Stimulated activated naive CD8-positive, alpha-beta T cell treated with anti-CD3 and anti-CD28 coated beads, Interleukin-15, amount 100 ng/mL, for 72 hours (primary cell): ENCODE data around the gene PHPT1.
"Not testable (repeated sequence)": the region's sequence is repeated elsewhere in the genome, so short reads cannot be mapped to it uniquely, and the experiment has no call there.

Experiments
- ATAC-seq: fragments of 150-1000 bp; cut with Tn5 transposase; 2 replicates; pipeline ENCODE4 v1.10.0; 2021; ENCODE audit warnings: mild to moderate bottlenecking, moderate library complexity
- DNase-seq, 2 donors: peaks; one replicate each; pipeline ENCODE4 v3.0.0; 2021 to 2022
- H3K27ac Mint-ChIP-seq, 2 donors: one replicate each; pipeline ENCODE4 v1.8.0; 2022; ENCODE audit warnings: mild to moderate bottlenecking in 2 of 2, mixed read lengths in 2 of 2, moderate library complexity in 2 of 2
- H3K27me3 Mint-ChIP-seq: one replicate; pipeline ENCODE4 v1.8.0; 2022; ENCODE audit warnings: mixed read lengths
- H3K4me1 Mint-ChIP-seq: one replicate; pipeline ENCODE4 v1.8.0; 2022; ENCODE audit warnings: mild to moderate bottlenecking, mixed read lengths
- H3K4me3 Mint-ChIP-seq, 2 donors: one replicate each; pipeline ENCODE4 v1.8.0; 2022; ENCODE audit warnings: mild to moderate bottlenecking in 2 of 2, mixed read lengths in 2 of 2, moderate library complexity in 1 of 2
- H3K9me3 Mint-ChIP-seq, 2 donors: one replicate each; pipeline ENCODE4 v1.8.0; 2022; ENCODE audit warnings: mixed read lengths in 2 of 2

PHPT1 gene

GRCh38 chr9:136840140-136840876, 8.9 kb upstream of the PHPT1 start:
- Mint-ChIP-seq H3K4me3 (no peak overlapping the region), H3K9me3 (no peaks in the 10 kb centered on the region), H3K4me1 (peaks cover 32% of the 10 kb centered on the region), H3K27me3 (peaks cover 14% of the 10 kb centered on the region), H3K27ac (no peak overlapping the region)
- ATAC-seq, result no peak
- DNase-seq, result no peak

GRCh38 chr9:136840877-136841645, 8.1 kb upstream of the PHPT1 start:
- DNase-seq, result no peak
- H3K4me1 Mint-ChIP-seq, result peaks cover 33% of the 10 kb centered on the region
- no peak for ATAC-seq
- no peak overlapping the region for H3K4me3 Mint-ChIP-seq
- H3K9me3 Mint-ChIP-seq, result no peaks in the 10 kb centered on the region
- H3K27ac Mint-ChIP-seq, result peak overlapping the region in 1 of 2 donors; percentile 87
- H3K27me3 Mint-ChIP-seq, result peaks cover 21% of the 10 kb centered on the region

- peaks cover 29% of the 10 kb centered on the region for H3K27me3 Mint-ChIP-seq
- DNase-seq, ATAC-seq, H3K9me3 Mint-ChIP-seq: not testable (repeated sequence)
- H3K4me1 Mint-ChIP-seq, result peaks cover 38% of the 10 kb centered on the region
- peak overlapping the region in 1 of 2 donors; percentile 87 for H3K27ac Mint-ChIP-seq
- H3K4me3 Mint-ChIP-seq, result peak overlapping the region; percentile 85 to 92
Observed at GRCh38 chr9:136841646-136842379, 7.4 kb upstream of the PHPT1 start.

GRCh38 chr9:136842380-136842948, 6.7 kb upstream of the PHPT1 start, which contains the start of gene AJM1:
AJM1 (plus strand) TSS chr9:136842478; CDS start chr9:136844415, 1,937 bp downstream.
- H3K4me1 Mint-ChIP-seq, result peaks cover 43% of the 10 kb centered on the region
- not testable (repeated sequence) for H3K9me3 Mint-ChIP-seq
- ATAC-seq (peak; percentile 88), DNase-seq (peak; percentile 86)
- H3K4me3 Mint-ChIP-seq, result peak within 1 kb of the TSS; percentile 85 to 92
- peaks cover 35% of the 10 kb centered on the region for H3K27me3 Mint-ChIP-seq
- peak within 1 kb of the TSS in 1 of 2 donors; percentile 87 for H3K27ac Mint-ChIP-seq

GRCh38 chr9:136843159-136843800, 5.9 kb upstream of the PHPT1 start:
- Mint-ChIP-seq H3K4me1 (peaks cover 50% of the 10 kb centered on the region), H3K27me3 (peaks cover 43% of the 10 kb centered on the region)
- H3K27ac Mint-ChIP-seq, result not testable (repeated sequence)

GRCh38 chr9:136843801-136844740, 5.1 kb upstream of the PHPT1 start:
- not testable (repeated sequence) for H3K9me3 Mint-ChIP-seq
- peak; percentile 2 for ATAC-seq
- peak; percentile 70 to 75 for DNase-seq
- peaks cover 43% of the 10 kb centered on the region for H3K27me3 Mint-ChIP-seq
- peaks cover 50% of the 10 kb centered on the region for H3K4me1 Mint-ChIP-seq
- H3K27ac Mint-ChIP-seq, result peak overlapping the region in 1 of 2 donors; percentile 88
- peak overlapping the region; percentile 64 to 68 for H3K4me3 Mint-ChIP-seq

More at GRCh38 chr9:136843159-136843800, 5.9 kb upstream of the PHPT1 start:
- H3K4me3 Mint-ChIP-seq, result peak overlapping the region; percentile 64 to 68
- H3K9me3 Mint-ChIP-seq, DNase-seq, ATAC-seq: not testable (repeated sequence)

GRCh38 chr9:136844761-136845464, 4.3 kb upstream of the PHPT1 start:
- Mint-ChIP-seq H3K9me3 (no peaks in the 10 kb centered on the region), H3K27ac (peak overlapping the region in 1 of 2 donors; percentile 87), H3K4me3 (peak overlapping the region in 1 of 2 donors; percentile 35), H3K27me3 (peaks cover 43% of the 10 kb centered on the region), H3K4me1 (peaks cover 54% of the 10 kb centered on the region)
- ATAC-seq, result no peak
- DNase-seq, result peak in 1 of 2 donors; percentile 39

- H3K27ac Mint-ChIP-seq, result no peak overlapping the region
- peaks cover 60% of the 10 kb centered on the region for H3K4me1 Mint-ChIP-seq
- no peaks in the 10 kb centered on the region for H3K9me3 Mint-ChIP-seq
- H3K4me3 Mint-ChIP-seq, result no peak overlapping the region
- DNase-seq, result peak in 1 of 2 donors; percentile 23
- peaks cover 43% of the 10 kb centered on the region for H3K27me3 Mint-ChIP-seq
- ATAC-seq, result no peak
Observed at GRCh38 chr9:136845465-136846260, 3.5 kb upstream of the PHPT1 start.

GRCh38 chr9:136846376-136847087, 2.7 kb upstream of the PHPT1 start:
- ATAC-seq, result no peak
- peak in 1 of 2 donors; percentile 14 for DNase-seq
- Mint-ChIP-seq H3K9me3 (no peaks in the 10 kb centered on the region), H3K4me1 (peaks cover 60% of the 10 kb centered on the region), H3K4me3 (peak overlapping the region; percentile 6 to 99), H3K27me3 (peaks cover 43% of the 10 kb centered on the region), H3K27ac (peak overlapping the region in 1 of 2 donors; percentile 86)

- ATAC-seq, result no peak
- H3K27me3 Mint-ChIP-seq, result peaks cover 43% of the 10 kb centered on the region
- peaks cover 53% of the 10 kb centered on the region for H3K4me1 Mint-ChIP-seq
- peak overlapping the region in 1 of 2 donors; percentile 96 for H3K27ac Mint-ChIP-seq
- peak in 1 of 2 donors; percentile 39 for DNase-seq
- H3K9me3 Mint-ChIP-seq, result no peaks in the 10 kb centered on the region
- H3K4me3 Mint-ChIP-seq, result peak overlapping the region; percentile 99
Observed at GRCh38 chr9:136847088-136847825, 2.0 kb upstream of the PHPT1 start.

GRCh38 chr9:136847826-136848392, 1.3 kb upstream of the PHPT1 start:
- peak overlapping the region; percentile 69 to 96 for H3K27ac Mint-ChIP-seq
- DNase-seq (peak; percentile 87 to 89), ATAC-seq (peak; percentile 60)
- H3K27me3 Mint-ChIP-seq, result peaks cover 43% of the 10 kb centered on the region
- H3K4me3 Mint-ChIP-seq, result peak overlapping the region; percentile 99
- H3K9me3 Mint-ChIP-seq, result no peaks in the 10 kb centered on the region
- H3K4me1 Mint-ChIP-seq, result peaks cover 50% of the 10 kb centered on the region
